GM23338 (cell line): ENCODE data around the gene AIM2. TPM values are rescaled to one million over a fixed set of nuclear protein-coding genes. Genes with fewer than 3 reads are reported as not detected.
A peak's percentile ranks its signal among the peaks of the same experiment; 100 is the strongest.

Source experiments
- ATAC-seq: fragments of 200-7000 bp; cut with Tn5 transposase; 3 replicates; pipeline ENCODE4 v1.9.1; 2020
- DNase-seq: peaks from one replicate; pipeline ENCODE4 v3.0.0-alpha.2; 2015; ENCODE audit warnings: low spot score
- H2AFZ ChIP-seq: fragments of 200-600 bp; sonication (generic); 2 replicates; pipeline ENCODE4 v1.8.0; 2016; ENCODE audit warnings: antibody characterized with exemption, mild to moderate bottlenecking, moderate library complexity
- H3F3A ChIP-seq: fragments of 200-600 bp; sonication (generic); replicated peaks from 2 replicates; pipeline ENCODE4 v1.8.0; 2017; ENCODE audit warnings: antibody characterized with exemption, mixed run types, low read depth
- H3K27ac ChIP-seq: fragments of 200-600 bp; sonication (generic); 2 replicates; pipeline ENCODE4 v1.6.1; 2016; ENCODE audit warnings: low read depth
- H3K27me3 ChIP-seq: fragments of 200-600 bp; sonication (generic); 2 replicates; pipeline ENCODE4 v1.8.0; 2016; ENCODE audit warnings: mild to moderate bottlenecking, mixed run types, moderate library complexity; ENCODE audit not compliant: insufficient read depth
- H3K36me3 ChIP-seq: fragments of 200-600 bp; sonication (generic); 2 replicates; pipeline ENCODE4 v1.8.0; 2016; ENCODE audit warnings: mild to moderate bottlenecking; ENCODE audit not compliant: insufficient read depth
- H3K4me1 ChIP-seq: fragments of 200-600 bp; sonication (generic); 2 replicates; pipeline ENCODE4 v1.8.0; 2016; ENCODE audit warnings: mild to moderate bottlenecking, moderate library complexity; ENCODE audit not compliant: insufficient read depth
- H3K4me2 ChIP-seq: fragments of 200-600 bp; sonication (generic); 2 replicates; pipeline ENCODE4 v1.7.1; 2017; ENCODE audit warnings: mixed run types
- H3K4me3 ChIP-seq: fragments of 200-600 bp; sonication (generic); 2 replicates; pipeline ENCODE4 v1.6.1; 2016; ENCODE audit warnings: mixed run types
- H3K79me2 ChIP-seq: fragments of 200-600 bp; sonication (generic); replicated peaks from 2 replicates; pipeline ENCODE4 v1.8.0; 2017; ENCODE audit warnings: mild to moderate bottlenecking; ENCODE audit not compliant: insufficient read depth
- H3K9me2 ChIP-seq: fragments of 200-600 bp; sonication (generic); 2 replicates; pipeline ENCODE4 v1.8.0; 2017; ENCODE audit not compliant: insufficient read depth
- H4K20me1 ChIP-seq: fragments of 200-600 bp; sonication (generic); replicated peaks from 2 replicates; pipeline ENCODE4 v1.8.0; 2017; ENCODE audit warnings: mild to moderate bottlenecking; ENCODE audit not compliant: insufficient read depth
- H3K27ac Mint-ChIP-seq: 2 replicates; pipeline ENCODE4 v1.8.0; 2020; ENCODE audit warnings: inconsistent platforms, mild to moderate bottlenecking, moderate library complexity, mixed read lengths
- H3K27me3 Mint-ChIP-seq: 3 replicates; pipeline ENCODE4 v1.8.0; 2022; ENCODE audit warnings: low read depth, mild to moderate bottlenecking, moderate library complexity, mixed read lengths, inconsistent platforms; ENCODE audit not compliant: insufficient read depth, poor library complexity
- H3K36me3 Mint-ChIP-seq: 3 replicates; pipeline ENCODE4 v1.8.0; 2021; ENCODE audit warnings: low read depth, mild to moderate bottlenecking, inconsistent platforms, moderate library complexity, mixed read lengths
- H3K4me1 Mint-ChIP-seq: 3 replicates; pipeline ENCODE4 v1.8.0; 2020; ENCODE audit warnings: mild to moderate bottlenecking, inconsistent platforms, mixed read lengths
- H3K4me3 Mint-ChIP-seq: 3 replicates; pipeline ENCODE4 v1.8.0; 2021; ENCODE audit warnings: moderate library complexity, mild to moderate bottlenecking, inconsistent platforms, mixed read lengths
- H3K9me3 Mint-ChIP-seq: 3 replicates; pipeline ENCODE4 v1.8.0; 2020; ENCODE audit warnings: moderate library complexity, mild to moderate bottlenecking, inconsistent platforms, mixed read lengths
- CTCF ChIP-seq, 2 experiments: fragments of 200-600 bp in 1 of 2; sonication (generic) in 1 of 2; conservative IDR thresholded peaks; 2 replicates each; pipeline versions ENCODE4 v1.5.1 to v1.6.1; 2016 to 2017; ENCODE audit warnings: antibody characterized with exemption in 2 of 2, low read depth in 2 of 2, mild to moderate bottlenecking in 2 of 2, moderate library complexity in 1 of 2
- STAT1 ChIP-seq: IDR thresholded peaks from one replicate; pipeline ENCODE4 v1.6.1; 2016; ENCODE audit warnings: antibody characterized with exemption; ENCODE audit not compliant: unreplicated experiment
- ZNF462 ChIP-seq: fragments of 250-450 bp; sonication (Bioruptor Pico); IDR thresholded peaks from 2 replicates; pipeline ENCODE4 v1.5.0; 2020; ENCODE audit warnings: mild to moderate bottlenecking, moderate library complexity
- polyA plus RNA-seq: library from polyadenylated mRNA; unstranded; fragments of >200 nt; fragmentation: Nextera tagmentation; extraction: Ambion mirVana; gene quantifications from 2 replicates; pipeline ENCODE4 v1.2.1, GENCODE V29; 2016
- total RNA-seq: library from RNA; depleted of rRNA; stranded (reverse); fragments of >200 nt; shearing (Covaris generic); gene quantifications from 2 replicates; pipeline ENCODE4 v1.2.3, GENCODE V29; 2014

Gene AIM2
- total and polyA plus RNA-seq, 2 experiments from 2014 or later: 1.5 to 2.5 TPM

GRCh38 chr1:159071970-159072582, 4.5 kb downstream of the AIM2 start:
- Histone ChIP-seq H2AFZ (no peak overlapping the region), H3K79me2 (no peaks in the 10 kb centered on the region), H3F3A (no peaks in the 10 kb centered on the region), H3K27ac (no peak overlapping the region), H3K4me2 (no peak overlapping the region), H4K20me1 (no peaks in the 10 kb centered on the region), H3K4me3 (no peak overlapping the region), H3K4me1 (no peaks in the 10 kb centered on the region), H3K36me3 (no peaks in the 10 kb centered on the region), H3K9me2 (no peaks in the 10 kb centered on the region), H3K27me3 (no peaks in the 10 kb centered on the region)
- Mint-ChIP-seq H3K4me3 (no peak overlapping the region), H3K27ac (no peak overlapping the region), H3K36me3 (no peaks in the 10 kb centered on the region), H3K27me3 (peaks cover 2% of the 10 kb centered on the region), H3K4me1 (peaks cover 9% of the 10 kb centered on the region; the same call in 2 of the 3 replicates), H3K9me3 (no peaks in the 10 kb centered on the region)
- peak; percentile 64 for ATAC-seq
- TF ChIP-seq CTCF (conservative IDR thresholded peaks at IDR 0.05; ENCODE audit: low read depth in 2 of 2) (peak; percentile 75 to 80), ZNF462 (CRISPR knock-in tag) (no peak)
- DNase-seq: peak; percentile 83

DNA sequence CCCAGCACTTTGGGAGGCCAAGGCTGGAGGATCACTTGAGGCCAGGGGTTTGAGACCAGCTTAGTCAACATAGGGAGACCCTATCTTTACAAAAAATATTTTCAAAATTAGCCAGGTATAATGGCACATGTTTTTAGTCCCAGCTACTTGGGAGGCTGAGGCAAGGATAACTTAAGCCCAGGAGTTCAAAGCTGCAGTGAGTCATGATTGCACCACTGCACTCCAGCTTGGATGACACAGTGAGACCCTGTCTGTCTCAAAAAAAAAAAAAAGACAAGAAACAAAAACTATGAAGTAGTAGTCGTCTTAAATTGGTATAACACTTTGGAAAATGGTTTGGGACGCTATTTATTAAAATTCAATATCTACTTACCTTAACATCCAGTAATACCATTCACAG, 7.7 kb downstream of the AIM2 start:
- Mint-ChIP-seq H3K4me1 (peaks cover 9% of the 10 kb centered on the region; the same call in 2 of the 3 replicates), H3K4me3 (no peak overlapping the region), H3K36me3 (no peaks in the 10 kb centered on the region), H3K27ac (no peak overlapping the region), H3K27me3 (peaks cover 2% of the 10 kb centered on the region), H3K9me3 (no peaks in the 10 kb centered on the region)
- H4K20me1 ChIP-seq: no peaks in the 10 kb centered on the region
- H3K4me2 ChIP-seq: no peak overlapping the region
- no peak overlapping the region for H3K27ac ChIP-seq
- H3K79me2 ChIP-seq: no peaks in the 10 kb centered on the region
- DNase-seq (no peak), ATAC-seq (no peak)
- TF ChIP-seq STAT1: no peak
- H2AFZ ChIP-seq: no peak overlapping the region
- H3K36me3 ChIP-seq: no peaks in the 10 kb centered on the region
- no peaks in the 10 kb centered on the region for H3F3A ChIP-seq
- H3K4me3 ChIP-seq: no peak overlapping the region
- H3K9me2 ChIP-seq: no peaks in the 10 kb centered on the region
- no peaks in the 10 kb centered on the region for H3K27me3 ChIP-seq
- no peaks in the 10 kb centered on the region for H3K4me1 ChIP-seq
